HG03571 (cell line): ENCODE data around the gene RAB27A.
A peak's percentile ranks its signal among the peaks of the same experiment; 100 is the strongest.

Source experiments
- ATAC-seq: cut with Tn5 transposase; IDR thresholded peaks from one replicate; pipeline ENCODE4 v1.9.1; 2021; ENCODE audit not compliant: unreplicated experiment

RAB27A gene

DNA sequence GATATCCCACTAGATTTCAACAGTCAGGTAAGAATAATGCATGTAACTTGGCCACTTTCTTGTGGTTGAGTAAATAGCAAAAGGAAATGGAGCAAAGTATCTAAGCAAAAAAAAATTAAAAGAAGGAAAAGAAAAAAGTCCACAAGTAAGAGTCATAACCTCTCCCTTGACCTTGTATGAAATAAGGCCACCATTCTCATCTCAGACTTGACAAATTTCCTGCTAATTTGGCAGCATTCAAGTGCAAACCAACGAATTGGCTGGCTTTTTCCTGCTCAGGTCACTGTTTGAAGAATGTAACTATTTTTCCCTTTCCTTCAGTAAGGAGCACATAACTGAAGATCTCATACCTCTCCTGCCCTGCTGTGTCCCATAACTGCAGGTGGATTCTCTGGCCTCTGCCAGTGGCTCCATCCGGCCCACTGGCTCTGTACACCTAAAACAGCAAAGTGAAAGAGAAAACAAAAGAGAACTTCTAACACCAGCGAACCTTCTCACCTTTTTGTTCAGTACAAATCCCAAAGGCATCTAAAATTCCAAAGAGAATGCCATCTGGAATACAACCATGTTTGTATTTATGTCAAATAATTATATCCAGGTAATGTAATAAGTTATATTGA lies 59.5 kb downstream of the RAB27A start:
- no peak for ATAC-seq

DNA sequence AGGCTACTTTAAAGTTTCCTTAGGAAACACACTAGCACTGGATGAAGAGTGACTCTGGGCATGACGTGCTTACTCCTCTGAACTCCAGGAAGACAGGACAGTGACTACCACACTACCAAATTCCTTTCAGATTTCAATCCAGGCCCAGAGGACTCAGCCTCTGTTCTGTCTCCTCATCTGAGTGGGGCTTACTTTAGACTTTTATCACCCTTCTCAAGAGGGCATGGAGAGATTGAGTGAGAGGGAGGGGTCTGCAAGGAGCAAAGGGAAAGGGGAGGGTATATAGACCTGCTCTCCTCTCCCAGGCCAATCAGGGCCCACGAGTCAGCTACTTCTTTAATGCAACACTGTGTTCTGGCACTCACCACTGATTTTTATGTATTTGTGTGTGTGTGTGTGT lies 63.5 kb downstream of the RAB27A start:
- ATAC-seq: no peak

- peak; percentile 42 for ATAC-seq
These were observed 64.7 kb downstream of the RAB27A start for GRCh38 chr15:55224892-55225291.

DNA sequence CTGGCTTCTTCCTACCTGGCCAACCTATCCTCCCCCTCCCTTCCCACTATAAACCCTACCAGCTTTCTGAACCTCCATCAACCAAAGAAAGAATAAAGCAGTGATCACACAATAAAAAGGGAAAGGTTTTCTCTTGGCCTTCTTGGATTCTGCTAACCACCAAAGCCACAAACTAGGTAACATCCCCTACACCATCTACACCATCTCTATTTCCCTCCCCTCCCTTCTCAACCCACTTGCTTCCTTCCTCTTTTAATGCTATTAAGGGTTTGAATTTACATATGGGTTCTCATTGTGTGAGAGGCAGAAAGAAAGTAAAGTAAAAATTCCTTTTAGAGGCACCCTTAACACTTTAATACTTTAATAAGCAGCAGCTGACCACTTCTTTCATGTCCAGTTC lies 67.0 kb downstream of the RAB27A start:
- peak; percentile 73 for ATAC-seq

DNA sequence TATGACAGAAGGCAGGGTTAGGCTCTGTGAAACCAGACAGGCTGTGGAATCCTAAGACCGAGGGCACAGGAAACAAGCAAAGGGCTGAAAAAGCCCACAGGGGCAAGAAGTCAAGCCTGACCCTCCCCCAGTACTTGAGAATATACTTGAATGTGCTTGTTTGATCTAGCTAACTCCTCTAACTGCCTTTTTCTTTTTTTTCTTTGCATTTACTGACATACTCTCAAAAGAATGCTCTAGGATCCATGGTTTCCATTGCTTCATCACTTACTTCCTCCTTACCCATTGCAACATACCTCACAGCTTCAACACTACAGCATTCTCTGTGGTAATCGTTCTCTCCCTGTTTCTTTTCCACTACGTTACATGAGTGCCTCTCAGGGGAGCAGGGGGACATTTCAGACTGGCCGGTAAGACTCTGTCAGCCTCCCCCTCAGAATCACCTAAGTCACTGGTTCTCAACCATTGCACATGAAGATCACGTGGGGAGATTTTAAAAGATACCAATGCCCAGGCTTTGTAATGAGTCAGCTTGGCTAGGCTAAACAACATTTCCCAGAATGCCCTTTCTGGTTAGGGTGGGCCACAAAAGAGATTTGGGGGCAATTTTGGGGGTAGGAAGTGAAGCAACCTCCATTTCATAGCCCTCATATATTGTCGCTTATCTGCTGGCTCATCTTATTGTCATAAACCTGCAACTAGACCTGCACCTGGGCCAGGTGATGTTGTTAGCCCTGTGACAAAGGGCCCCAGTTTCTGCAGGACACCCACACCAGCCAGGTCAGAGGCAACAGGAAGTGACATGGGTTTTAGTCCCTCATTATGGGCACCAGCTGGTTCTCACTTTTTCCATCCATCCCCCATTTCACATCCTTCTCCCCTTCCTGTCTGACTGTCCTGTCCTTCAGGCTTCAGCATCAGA lies 68.3 kb downstream of the RAB27A start:
- no peak for ATAC-seq

DNA sequence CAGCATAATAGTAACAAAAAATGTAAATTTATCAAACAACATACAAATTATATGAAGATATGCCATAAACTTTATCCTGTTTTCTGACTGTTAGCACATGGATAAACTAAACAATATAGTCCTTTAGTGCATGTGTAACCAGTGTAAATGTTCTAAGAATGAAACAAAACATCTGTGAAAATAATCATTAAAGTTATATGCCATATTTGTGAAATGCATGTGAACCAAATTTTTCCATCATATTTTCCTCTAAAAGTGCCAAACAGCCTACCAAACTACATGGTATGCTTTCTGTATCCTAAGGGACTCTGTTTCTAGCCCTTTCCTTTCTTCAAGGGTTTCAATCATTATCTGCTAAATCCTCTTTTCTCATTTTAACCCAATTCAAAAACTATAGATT lies 69.0 kb downstream of the RAB27A start:
- no peak for ATAC-seq

GRCh38 chr15:55218056-55218455 lies 71.6 kb downstream of the RAB27A start:
- ATAC-seq: no peak

GRCh38 chr15:55204464-55204863 lies 85.1 kb downstream of the RAB27A start:
- ATAC-seq: no peak

GRCh38 chr15:55202206-55202605 lies 87.4 kb downstream of the RAB27A start:
- no peak for ATAC-seq

- ATAC-seq: no peak
These were observed 90.9 kb downstream of the RAB27A start for GRCh38 chr15:55198706-55199105.

GRCh38 chr15:55197719-55198118 lies 91.9 kb downstream of the RAB27A start:
- no peak for ATAC-seq

GRCh38 chr15:55197362-55197705 lies 92.3 kb downstream of the RAB27A start:
- peak; percentile 11 for ATAC-seq

GRCh38 chr15:55196458-55197361 lies 92.9 kb downstream of the RAB27A start, which contains the start of gene RSL24D1:
RSL24D1 (minus strand) TSS chr15:55196941; CDS start chr15:55196890, 51 bp downstream.
- peak; percentile 97 for ATAC-seq

DNA sequence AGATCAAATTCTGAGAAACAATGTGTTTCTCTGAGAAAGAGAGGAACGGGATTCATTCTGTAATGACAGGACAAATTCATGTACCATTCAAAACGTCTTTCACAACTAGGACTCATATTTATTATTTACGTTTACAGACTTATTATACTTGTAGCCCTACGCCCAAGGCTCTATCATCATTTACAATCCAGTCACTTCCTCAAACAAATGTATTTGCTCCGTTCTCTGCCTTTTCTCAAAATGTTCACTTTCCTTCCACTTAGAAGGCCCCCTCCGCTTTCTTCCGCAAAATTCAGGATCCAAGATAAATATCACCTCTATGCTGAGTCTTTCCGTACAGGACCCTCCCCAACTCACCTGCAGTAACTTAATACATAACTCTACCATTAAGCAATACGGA lies 93.6 kb downstream of the RAB27A start:
- no peak for ATAC-seq

DNA sequence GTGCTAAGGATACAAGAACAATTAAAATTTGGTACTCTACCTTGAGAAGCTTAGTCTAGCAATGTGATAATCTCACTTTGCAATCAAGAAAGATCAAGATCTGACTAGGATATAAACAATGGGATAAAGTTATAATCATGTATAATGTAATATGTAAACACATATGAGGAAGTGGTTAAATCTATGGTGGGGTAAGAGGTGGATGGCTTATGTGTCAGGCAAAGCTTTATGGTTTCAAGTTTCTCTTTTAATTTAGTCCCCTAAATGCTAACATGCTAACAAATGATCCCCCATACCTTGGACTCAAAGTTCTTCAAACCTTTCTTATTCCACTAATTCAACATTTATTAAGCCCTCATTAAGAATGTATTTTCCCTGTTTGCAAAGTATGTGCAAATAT lies 95.4 kb downstream of the RAB27A start:
- no peak for ATAC-seq

DNA sequence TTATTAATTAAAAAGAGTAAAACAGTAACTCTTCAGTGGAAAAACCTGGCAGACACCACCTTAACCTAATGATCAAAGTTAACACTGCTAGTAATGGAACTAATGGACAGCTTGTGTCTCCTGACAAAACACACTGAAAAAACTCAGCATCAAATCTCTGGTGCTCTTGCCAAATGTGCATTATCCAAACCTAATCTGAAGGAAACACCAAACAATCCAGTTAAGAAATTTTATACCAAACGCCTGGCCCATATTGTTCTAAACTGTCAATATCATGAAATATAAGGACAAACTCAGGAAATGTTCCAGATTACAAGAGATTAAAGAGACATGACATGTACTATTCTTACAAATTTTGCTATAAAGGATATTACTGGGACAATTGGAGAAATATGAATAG lies 103.3 kb downstream of the RAB27A start:
- no peak for ATAC-seq

DNA sequence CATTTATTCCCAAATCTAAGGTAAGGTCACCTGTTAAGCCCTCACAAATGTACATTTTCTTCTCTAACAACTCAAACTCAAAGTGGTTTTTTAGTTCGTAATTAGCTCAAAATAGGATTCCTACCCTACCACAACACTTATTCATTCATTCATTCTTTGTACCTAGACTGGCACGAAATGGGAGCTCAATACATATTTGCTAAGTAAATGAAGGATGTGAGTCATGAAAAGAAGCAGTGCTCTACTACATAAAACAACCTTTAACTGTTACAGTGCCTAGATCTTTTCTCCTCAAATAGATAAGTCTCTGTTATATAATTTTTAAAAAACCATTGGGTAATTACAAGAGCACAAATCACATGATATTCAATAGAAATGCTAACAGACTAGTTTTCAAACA lies 105.9 kb downstream of the RAB27A start:
- ATAC-seq: no peak

GRCh38 chr15:55179141-55179540 lies 110.5 kb downstream of the RAB27A start:
- no peak for ATAC-seq

DNA sequence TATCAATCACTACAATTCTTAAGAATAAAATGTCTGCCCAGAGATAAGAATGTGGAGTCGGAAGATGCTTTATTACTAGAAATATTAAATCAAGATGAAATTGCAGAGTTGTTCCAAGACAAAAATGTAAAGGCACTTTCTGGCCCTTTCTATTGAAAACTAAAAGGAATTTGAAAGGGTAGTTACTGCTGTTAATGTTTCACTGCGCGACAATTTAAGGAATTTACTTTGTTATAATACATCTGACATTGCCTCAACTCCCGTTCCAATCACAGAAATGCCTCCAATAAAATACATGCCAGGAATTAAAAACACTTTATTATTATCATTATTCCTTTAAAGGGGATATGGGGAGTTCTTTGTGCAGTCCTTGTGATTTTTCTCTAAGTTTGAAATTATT lies 119.3 kb downstream of the RAB27A start:
- ATAC-seq: no peak

DNA sequence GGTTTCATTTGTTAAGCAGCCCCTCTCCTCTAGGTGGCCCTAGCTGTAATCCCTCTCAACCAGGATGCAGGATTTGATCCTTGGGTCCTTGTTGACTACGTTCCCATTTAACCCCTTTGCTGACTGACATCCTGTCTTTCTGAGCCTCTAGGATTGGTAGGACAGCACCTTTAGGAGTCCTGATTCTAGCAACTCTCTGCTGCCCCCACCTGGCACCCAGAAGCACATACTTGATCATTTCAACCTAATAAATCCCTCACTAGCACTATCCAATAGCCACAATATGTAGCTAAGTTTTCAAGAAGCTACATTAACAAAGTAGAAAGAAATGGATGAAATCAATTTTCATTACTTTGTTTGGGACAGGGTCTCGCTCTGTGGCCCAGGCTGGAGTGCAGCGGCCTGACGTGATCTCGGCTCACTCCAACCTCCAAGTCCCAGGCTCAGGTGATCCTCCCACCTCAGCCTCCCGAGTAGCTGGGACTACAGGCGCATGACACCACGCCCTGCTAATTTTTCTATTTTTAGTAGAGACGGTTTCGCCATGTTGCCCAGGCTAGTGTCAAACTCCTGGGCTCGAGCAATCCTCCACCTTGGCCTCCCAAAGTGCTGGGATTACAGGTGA lies 121.2 kb downstream of the RAB27A start:
- peak; percentile 77 for ATAC-seq

- no peak for ATAC-seq
These were observed 125.3 kb downstream of the RAB27A start for GRCh38 chr15:55164284-55164683.
